Transverse colon (tissue), 4 donors: ENCODE measurements around the gene EPS8. TPM values are rescaled to one million over a fixed set of nuclear protein-coding genes. Genes with fewer than 3 reads are reported as not detected.
A peak's percentile ranks its signal among the peaks of the same experiment; 100 is the strongest.

Source experiments
- DNase-seq: peaks from one replicate; pipeline ENCODE4 v3.0.0-alpha.2; 2019
- H3K27ac ChIP-seq, 4 donors: fragments of 200-600 bp; sonication (generic); 2 replicates each; pipeline ENCODE4 v1.5.1; 2016 to 2018; ENCODE audit warnings: inconsistent platforms in 4 of 4
- H3K27me3 ChIP-seq: fragments of 200-600 bp; sonication (generic); 2 replicates; pipeline ENCODE4 v1.5.1; 2017; ENCODE audit warnings: inconsistent platforms
- H3K36me3 ChIP-seq, 4 donors: fragments of 200-600 bp; sonication (generic); 2 replicates each; pipeline ENCODE4 v1.5.1; 2017 to 2019; ENCODE audit warnings: inconsistent platforms in 4 of 4
- H3K4me1 ChIP-seq, 4 donors: fragments of 200-600 bp; sonication (generic); 2 replicates each; pipeline ENCODE4 v1.5.1; 2017 to 2020; ENCODE audit warnings: inconsistent platforms in 4 of 4
- H3K4me3 ChIP-seq, 4 donors: fragments of 200-600 bp; sonication (generic); 1 replicate in 1 of 4; 2 replicates in 3 of 4; pipeline versions ENCODE4 v1.5.1 to v1.6.1; 2017 to 2019; ENCODE audit warnings: inconsistent platforms in 4 of 4
- H3K9me3 ChIP-seq, 2 donors: fragments of 200-600 bp; sonication (generic); 2 replicates each; pipeline ENCODE4 v1.5.1; 2017 to 2019; ENCODE audit warnings: inconsistent platforms in 2 of 2
- EP300 ChIP-seq: sonication (generic); formaldehyde crosslinking; IDR thresholded peaks from one replicate; pipeline ENCODE4 v1.6.1; 2017; ENCODE audit warnings: antibody characterized with exemption, low read depth
- POLR2A ChIP-seq: fragments of 450-650 bp; IDR thresholded peaks from one replicate; pipeline ENCODE4 v1.6.1; 2016; ENCODE audit warnings: antibody characterized with exemption, mild to moderate bottlenecking, moderate library complexity
- POLR2AphosphoS5 ChIP-seq, 3 donors: sonication (generic); formaldehyde crosslinking; IDR thresholded peaks; one replicate each; pipeline ENCODE4 v1.6.1; 2016; ENCODE audit warnings: antibody characterized with exemption in 3 of 3
- WGBS, 2 donors: methylation state at CpG; one replicate each; pipeline ENCODE4 v1.1.5; 2018; ENCODE audit warnings: low coverage in 1 of 2; 5-methylcytosine and 5-hydroxymethylcytosine counted together
- in situ Hi-C, 4 donors: fragments of 200-750 bp; cut with MboI; loops; one replicate each; pipeline versions ENCODE4 v1.15.0 to v1.15.1; 2017; ENCODE audit warnings: low sequenced_read_pairs in 3 of 4, low pct_ligation_motif_present in 1 of 4, low pct_unique_long_range_greater_than_20kb in 1 of 4
- intact Hi-C: fragments of 100-400 bp; cut with DNase I; formaldehyde crosslinking; loops from one replicate; pipeline ENCODE4 v1.15.1; 2023; ENCODE audit warnings: low total_unique reads
- total RNA-seq, 4 donors: library from RNA; depleted of rRNA; stranded (reverse); fragments of >200 nt; gene quantifications; one replicate each; pipeline ENCODE4 v1.1.0, GENCODE V29; 2016
- TF ChIP-seq, protein P1 (sequence below), 5 experiments: fragments of 200-600 bp in 3 of 5; fragments of 450-650 bp in 2 of 5; sonication (generic) in 3 of 5; IDR thresholded peaks; 1 replicate in 2 of 5; 2 replicates in 3 of 5; pipeline ENCODE4 v1.5.1; 2016 to 2017; ENCODE audit warnings: antibody characterized with exemption in 5 of 5, inconsistent platforms in 3 of 5, mild to moderate bottlenecking in 2 of 5, moderate library complexity in 1 of 5

The EPS8 gene
- total RNA-seq, 4 donors from 2014 or later: 55.1 to 180 (median 140) TPM

DNA sequence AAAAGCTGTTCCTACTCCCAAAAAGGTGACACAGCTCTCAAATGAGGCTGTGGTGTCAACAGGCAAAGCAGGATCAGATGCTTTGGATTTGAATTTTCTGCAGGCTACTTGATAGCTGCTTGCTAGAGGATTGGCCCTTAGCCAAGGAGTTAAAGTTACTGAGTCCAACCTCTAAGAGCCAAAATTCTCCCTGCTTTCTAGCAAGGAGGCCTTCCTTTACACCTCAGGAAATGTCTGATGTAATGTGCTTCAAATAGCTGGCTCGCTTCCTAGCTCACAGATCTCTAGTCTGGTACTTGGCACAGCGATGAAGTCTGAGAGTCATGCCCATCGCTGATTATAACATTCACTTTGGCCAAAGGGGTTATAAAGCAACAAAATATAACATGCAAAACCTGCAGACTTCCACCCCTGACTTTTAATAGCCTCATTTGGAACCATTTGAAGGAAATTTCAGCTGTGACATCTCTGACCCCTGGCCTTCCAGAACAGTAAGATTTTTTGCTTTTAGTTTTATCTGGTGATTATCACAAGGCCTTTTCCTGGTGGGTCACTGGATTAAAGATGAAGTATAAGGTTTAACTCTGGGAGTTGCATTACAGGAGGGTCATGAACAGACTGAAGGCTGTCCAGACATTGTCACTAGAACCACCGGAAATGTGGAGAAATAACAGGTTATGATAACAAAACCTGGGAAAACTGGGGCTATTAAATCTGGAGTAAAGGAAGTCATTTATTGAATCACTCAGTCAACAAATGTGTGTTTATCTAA, 189.7 kb downstream of the EPS8 start:
- Histone ChIP-seq H3K27ac (peak overlapping the region in 1 of 4 donors; percentile 5), H3K27me3 (no peaks in the 10 kb centered on the region), H3K4me3 (no peak overlapping the region), H3K9me3 (no peaks in the 10 kb centered on the region), H3K4me1 (peaks cover 0 to 14% (median 5%) of the 10 kb centered on the region in 4 donors), H3K36me3 (no peaks in the 10 kb centered on the region)
- TF ChIP-seq POLR2A: no peak
- TF ChIP-seq, protein P1, sequence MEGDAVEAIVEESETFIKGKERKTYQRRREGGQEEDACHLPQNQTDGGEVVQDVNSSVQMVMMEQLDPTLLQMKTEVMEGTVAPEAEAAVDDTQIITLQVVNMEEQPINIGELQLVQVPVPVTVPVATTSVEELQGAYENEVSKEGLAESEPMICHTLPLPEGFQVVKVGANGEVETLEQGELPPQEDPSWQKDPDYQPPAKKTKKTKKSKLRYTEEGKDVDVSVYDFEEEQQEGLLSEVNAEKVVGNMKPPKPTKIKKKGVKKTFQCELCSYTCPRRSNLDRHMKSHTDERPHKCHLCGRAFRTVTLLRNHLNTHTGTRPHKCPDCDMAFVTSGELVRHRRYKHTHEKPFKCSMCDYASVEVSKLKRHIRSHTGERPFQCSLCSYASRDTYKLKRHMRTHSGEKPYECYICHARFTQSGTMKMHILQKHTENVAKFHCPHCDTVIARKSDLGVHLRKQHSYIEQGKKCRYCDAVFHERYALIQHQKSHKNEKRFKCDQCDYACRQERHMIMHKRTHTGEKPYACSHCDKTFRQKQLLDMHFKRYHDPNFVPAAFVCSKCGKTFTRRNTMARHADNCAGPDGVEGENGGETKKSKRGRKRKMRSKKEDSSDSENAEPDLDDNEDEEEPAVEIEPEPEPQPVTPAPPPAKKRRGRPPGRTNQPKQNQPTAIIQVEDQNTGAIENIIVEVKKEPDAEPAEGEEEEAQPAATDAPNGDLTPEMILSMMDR (IDR thresholded peaks at IDR 0.05): no peak
- no peak for TF ChIP-seq EP300
- TF ChIP-seq POLR2AphosphoS5 (IDR thresholded peaks at IDR 0.05): no peak
- in situ Hi-C loops (loop anchor here in 2 of 4 donors (5.0 kb wide), 1 partner anchor 258 kb away; no protein-coding TSS in a partner anchor), intact Hi-C loops (no loop called here)
- 50 to 52% methylated on average over 1 to 4 of the region's 4 CpGs for WGBS, 2 donors
- DNase-seq: no peak

DNA sequence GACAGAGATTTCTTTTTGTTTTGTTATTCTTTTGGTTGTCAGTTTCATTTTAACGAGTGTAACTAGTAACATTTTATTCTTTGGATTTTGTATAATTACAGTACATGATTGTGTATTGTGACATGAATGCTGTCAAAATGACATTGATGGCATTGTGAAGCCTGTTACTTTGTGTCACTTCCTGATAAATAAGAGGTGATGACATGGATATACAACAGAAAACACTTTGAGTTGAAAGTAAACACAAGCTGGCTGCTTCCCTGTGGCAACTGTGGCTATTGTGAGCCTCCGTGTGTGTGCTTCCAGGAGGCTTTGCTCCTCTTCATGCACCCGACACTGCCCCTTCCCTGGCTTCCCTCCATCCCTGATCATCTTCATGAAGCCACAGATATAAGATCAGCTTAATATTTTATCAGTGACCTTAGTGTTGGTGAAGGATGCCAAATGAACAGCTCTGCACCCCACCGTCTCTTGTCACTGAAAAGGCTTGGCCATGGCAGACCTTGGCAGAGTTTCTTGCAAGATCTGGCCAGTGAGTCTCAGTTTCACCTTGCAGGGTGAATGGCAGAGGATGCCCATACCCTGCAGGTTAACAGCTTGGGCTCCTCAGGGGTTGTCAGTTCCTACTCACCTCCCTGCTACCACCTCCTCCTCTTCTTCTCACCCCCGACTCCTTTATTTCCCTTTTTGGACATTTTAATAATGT, 191.9 kb downstream of the EPS8 start:
- TF ChIP-seq, protein P1 (IDR thresholded peaks at IDR 0.05): no peak
- TF ChIP-seq EP300: no peak
- TF ChIP-seq POLR2AphosphoS5 (IDR thresholded peaks at IDR 0.05): no peak
- TF ChIP-seq POLR2A: no peak
- in situ Hi-C loops (loop anchor here in 2 of 4 donors (5.0 kb wide), 1 partner anchor 260 kb away; no protein-coding TSS in a partner anchor), intact Hi-C loops (no loop called here)
- WGBS, 2 donors: 61 to 62% methylated on average over 4 to 5 of the region's 5 CpGs
- Histone ChIP-seq H3K9me3 (no peaks in the 10 kb centered on the region), H3K4me1 (peaks cover 0 to 14% (median 5%) of the 10 kb centered on the region in 4 donors), H3K27ac (no peak overlapping the region), H3K36me3 (no peaks in the 10 kb centered on the region), H3K27me3 (no peaks in the 10 kb centered on the region), H3K4me3 (no peak overlapping the region)
- DNase-seq: no peak

DNA sequence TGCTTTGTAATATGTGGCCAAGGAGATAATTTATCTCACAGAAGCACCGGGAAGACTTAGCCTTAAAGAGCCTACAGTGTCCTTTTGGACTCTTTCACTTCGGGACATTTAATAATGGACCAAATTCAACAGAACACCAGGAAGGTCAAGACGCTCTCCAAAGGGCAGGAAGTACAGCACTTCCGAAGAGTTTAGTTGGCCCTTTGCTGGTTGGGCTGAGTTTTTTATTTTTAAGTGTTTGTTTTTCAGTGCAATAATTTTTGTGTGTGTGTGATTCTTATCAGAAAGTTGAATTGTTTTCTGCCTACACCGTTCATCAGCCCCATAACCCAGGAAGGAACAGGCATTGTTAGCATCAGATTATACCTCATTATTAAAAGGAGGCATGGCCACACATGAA, 193.0 kb downstream of the EPS8 start:
- no peak for DNase-seq
- Histone ChIP-seq H3K4me3 (no peak overlapping the region), H3K36me3 (no peaks in the 10 kb centered on the region), H3K4me1 (peaks cover 0 to 14% (median 5%) of the 10 kb centered on the region in 4 donors), H3K9me3 (no peaks in the 10 kb centered on the region), H3K27me3 (no peaks in the 10 kb centered on the region), H3K27ac (no peak overlapping the region)
- in situ Hi-C loops: loop anchor here in 2 of 4 donors (5.0 kb wide), 1 partner anchor 261 kb away; no protein-coding TSS in a partner anchor
- intact Hi-C loops: no loop called here
- WGBS, 2 donors: 10 to 51% methylated on average over 2 to 5 of the region's 5 CpGs
- TF ChIP-seq, protein P1 (IDR thresholded peaks at IDR 0.05): no peak
- TF ChIP-seq POLR2A (no peak), EP300 (no peak), POLR2AphosphoS5 (IDR thresholded peaks at IDR 0.05) (no peak)

DNA sequence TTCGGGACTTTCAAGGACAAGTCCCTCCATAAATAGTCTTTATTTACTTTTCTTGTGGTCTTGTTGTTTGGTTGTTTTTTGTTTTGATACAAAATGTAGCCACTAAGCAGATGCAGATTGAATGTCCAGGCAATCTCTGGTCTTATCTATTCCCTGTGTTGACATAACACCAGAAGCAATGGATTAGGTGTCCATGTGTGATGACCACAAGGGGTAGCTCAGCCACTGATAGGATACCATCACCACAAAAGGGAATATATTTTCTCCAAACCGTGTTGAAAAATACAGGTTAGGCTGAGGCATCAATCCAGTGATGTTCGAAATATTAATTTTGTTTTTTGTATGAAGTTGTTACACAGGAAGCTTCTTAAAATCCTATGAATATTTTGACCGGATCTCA, 196.3 kb downstream of the EPS8 start:
- Histone ChIP-seq H3K9me3 (no peaks in the 10 kb centered on the region), H3K4me1 (peaks cover 0 to 14% (median 3%) of the 10 kb centered on the region in 4 donors), H3K4me3 (no peak overlapping the region), H3K36me3 (no peaks in the 10 kb centered on the region), H3K27me3 (no peaks in the 10 kb centered on the region), H3K27ac (no peak overlapping the region)
- in situ Hi-C loops (no loop called here), intact Hi-C loops (no loop called here)
- no peak for DNase-seq
- TF ChIP-seq, protein P1 (IDR thresholded peaks at IDR 0.05): no peak
- no peak for TF ChIP-seq POLR2AphosphoS5 (IDR thresholded peaks at IDR 0.05)
- WGBS, 2 donors: 64 to 69% methylated on average over 4 of the region's 4 CpGs
